Kidney tubule cell (primary cell): Measurements from ENCODE around the gene PLEKHA6.
A peak's percentile ranks its signal among the peaks of the same experiment; 100 is the strongest.
"Not testable (repeated sequence)": the region's sequence is repeated elsewhere in the genome, so short reads cannot be mapped to it uniquely, and the experiment has no call there.

ENCODE experiments used
- DNase-seq: peaks from one replicate; pipeline ENCODE4 v3.0.0-alpha.2; 2018; ENCODE audit warnings: low spot score

PLEKHA6 gene

DNA sequence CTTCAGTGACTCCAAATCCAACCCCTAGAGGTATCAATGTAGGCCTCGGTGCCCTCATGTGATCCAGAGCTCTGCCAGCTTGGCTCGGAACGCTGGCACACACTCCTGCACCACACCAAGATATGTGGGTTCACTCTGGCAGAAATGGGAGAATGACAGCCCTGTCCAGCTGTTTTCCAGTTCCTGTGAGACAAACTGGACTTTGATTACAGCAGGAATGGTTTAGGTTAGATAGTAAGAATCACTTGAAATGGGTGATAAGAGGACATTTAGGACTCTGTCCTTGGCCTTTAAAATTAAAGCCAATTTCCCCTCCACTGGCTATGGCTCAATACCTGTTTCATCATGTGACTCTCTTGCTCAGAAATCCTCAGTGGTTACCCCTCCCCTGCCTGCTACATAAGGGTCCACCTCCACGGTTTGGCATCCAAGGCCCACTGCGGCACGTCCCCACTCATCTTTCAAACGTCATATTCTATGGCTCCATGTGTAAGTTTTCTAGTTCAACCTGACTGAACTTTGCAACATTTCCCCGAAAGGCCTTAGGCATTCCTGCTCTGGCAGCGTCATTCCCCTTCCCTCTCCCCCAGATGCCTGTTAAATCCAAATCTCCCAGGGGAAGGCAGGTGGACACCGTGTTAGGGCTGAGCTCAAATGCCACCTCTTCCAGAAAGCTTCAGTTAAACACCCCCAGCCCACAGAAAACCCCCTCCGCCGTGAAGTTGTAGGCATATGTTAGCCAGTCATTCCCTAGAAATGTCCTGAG, 44.7 kb downstream of the PLEKHA6 start:
- DNase-seq: peak; percentile 6

DNA sequence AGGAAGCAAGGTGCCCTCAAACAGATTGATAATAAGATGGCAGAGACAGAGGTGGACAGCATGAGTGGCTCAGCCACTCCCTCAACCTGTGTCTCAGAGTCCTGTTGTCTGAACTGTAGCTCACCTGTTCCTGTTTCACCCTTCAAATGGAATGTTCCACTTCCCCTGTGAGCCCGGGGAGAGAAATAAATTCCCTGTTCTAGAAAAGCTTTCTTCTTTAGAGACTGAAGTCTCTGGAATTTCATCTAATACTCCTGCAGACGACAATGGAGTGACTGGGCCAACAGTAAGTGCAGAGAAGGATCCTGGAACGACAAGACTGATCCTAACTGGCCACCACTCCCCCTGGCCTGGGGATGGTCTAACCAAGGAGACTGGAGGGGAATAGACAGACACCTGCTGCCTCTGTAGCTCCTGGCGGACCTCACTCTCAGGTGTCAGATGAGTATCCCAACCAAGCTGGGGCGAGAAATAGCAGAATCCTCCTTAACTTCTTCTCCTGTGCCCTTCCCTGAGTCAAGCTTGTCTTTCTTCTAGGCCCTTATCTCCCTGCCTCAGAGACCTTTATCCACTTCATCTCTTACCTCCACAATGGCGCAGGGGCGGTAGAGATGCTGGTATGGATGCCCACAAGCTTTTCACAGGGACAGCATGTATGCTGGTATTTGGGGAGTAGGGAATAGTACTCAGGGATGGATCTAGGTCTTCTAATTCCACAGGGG, 45.4 kb downstream of the PLEKHA6 start:
- peak; percentile 50 for DNase-seq

DNA sequence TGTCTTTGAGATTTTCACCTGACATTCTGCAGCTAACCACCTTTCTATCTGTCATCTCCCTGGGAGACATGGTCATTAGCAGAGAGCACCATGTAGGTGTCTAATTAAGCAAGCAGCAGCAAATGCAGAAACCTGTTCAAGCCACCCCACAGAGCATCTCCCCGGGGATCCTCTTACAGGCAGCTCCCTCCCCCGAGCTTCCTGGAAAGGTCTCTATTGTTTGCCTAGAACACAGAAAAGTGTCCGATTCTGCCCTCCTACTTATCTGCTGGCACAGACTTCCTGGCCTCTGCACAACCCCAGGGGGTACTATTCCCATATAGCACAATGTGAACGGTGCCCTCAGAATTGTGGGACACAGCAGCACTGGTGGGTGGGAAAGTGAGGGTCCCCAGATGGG, 46.1 kb downstream of the PLEKHA6 start:
- no peak for DNase-seq

DNA sequence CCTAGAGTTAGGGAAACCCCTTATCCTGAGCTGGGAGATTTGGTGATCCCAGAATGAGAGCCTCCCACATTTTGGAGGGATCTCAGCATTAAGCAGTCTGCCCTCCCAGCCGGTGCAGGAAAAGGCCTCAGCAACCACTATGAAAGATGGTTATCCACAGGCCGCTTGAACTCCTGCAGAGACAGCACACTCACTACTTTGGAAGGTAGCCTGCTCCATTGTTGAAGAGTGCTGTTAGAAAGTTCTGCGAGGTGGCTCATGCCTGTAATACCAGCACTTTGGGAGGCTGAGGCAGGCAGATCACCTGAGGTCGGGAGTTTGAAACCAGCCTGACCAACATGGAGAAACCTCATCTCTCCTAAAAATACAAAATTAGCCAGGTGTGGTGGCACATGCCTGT, 48.8 kb downstream of the PLEKHA6 start:
- not testable (repeated sequence) for DNase-seq

DNA sequence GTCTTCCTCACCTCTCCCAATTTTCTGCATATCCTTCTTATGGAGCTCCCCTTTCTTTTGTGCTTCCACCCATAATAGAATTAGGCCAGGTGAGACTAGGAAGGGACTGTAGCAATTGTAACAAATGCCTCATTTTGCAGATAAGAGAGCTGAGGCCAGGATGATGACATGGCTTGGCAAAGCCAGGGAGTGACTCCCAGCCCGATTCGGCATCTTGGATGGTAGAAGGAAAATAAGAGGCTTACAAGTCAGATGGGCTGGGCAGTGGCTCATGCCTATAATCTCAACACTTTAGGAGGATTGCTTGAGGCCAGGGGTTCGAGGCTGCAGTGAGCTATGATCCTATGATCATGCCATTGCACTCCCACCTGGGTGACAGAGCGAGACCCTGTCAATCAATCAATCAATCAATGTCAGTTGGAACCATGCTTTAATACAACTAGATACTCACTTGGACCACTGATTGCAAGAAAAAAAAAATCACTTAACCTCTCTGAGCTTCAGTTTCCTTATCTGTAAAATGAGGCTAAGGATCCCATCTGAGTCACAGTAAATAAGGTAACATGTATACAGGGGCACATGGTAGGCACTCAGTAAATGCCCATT, 51.6 kb downstream of the PLEKHA6 start:
- no peak for DNase-seq

DNA sequence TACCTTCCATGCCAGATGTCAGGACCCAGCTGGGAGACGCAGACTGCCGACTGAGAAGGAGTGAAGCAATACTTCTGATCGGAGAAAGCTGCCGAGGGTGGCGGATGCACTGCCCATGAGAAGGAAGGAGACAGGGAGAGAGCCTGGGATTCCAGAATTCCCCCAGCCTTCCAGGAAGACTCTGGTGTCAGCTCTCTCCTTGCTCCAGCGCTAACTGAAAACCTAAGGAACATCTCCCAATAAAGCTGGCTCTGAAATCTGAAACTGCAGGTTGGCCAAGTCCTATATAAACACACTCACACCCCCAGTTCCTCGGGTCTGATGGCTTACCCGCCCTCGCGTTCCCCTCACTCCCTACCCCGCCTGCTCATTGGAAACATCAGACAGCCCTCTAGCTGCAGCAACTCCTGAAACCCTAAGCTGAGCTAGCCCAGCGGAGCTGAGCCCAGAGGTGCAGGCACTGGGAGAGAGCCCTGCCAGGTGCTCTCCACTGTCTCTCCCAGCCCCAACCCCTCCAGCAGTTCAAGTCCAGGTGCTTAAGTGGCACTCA, 52.3 kb downstream of the PLEKHA6 start:
- no peak for DNase-seq

DNA sequence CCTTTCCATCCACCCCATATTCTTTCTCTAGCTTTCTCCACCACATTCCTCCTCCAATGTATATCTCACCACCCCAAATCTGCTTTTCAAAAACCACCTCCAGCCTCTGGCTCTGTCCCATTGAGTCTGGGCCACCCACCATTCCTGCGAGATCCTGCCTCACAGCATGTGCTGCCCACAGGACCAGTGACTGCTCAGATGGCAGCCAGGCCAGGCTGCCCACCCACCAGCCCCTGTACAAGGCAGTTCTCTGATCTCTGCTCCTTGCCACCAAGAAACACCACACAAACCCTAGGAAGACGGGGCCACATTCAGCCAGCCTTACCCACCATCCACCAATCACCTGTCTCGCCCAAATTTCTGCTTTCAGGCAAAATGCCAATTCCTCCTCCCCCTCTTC, 53.7 kb downstream of the PLEKHA6 start:
- no peak for DNase-seq

DNA sequence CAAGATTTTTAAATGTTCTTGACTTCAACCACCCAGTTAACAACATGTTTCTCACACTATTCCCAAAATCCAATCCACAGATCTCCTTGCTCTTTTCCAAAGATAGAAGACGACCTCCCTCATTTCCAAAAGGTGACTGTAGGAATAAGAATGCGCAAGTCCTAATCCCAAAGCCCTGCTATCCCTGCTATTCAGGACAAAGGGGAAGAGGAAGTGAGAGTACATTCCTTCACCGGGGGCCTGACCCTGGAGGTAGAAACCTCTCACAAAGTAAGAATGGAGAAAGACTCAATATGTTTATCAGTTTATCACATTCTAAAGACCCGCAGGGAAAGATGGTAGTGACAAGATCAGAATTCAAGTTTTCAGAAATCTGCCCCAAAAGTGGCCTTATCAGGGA, 55.7 kb downstream of the PLEKHA6 start:
- DNase-seq: peak; percentile 61

DNA sequence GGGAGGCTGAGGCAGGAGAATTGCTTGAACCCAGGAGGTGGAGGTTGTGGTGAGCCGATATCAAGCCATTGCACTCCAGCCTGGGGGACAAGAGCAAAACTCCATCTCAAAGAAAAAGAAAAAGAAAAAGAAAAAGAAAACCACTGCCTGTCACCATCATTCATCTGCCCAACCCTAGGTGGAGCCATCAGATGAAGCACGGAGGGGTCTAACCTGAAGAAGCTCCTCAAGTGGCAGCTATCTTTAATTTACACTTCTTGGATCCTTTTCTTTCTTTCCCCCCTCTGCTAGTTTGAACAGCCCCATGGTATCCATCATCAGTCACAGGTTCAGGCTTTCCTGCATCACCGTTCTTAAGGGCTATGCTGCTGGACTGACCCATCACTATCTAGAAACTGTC, 57.0 kb downstream of the PLEKHA6 start:
- no peak for DNase-seq

DNA sequence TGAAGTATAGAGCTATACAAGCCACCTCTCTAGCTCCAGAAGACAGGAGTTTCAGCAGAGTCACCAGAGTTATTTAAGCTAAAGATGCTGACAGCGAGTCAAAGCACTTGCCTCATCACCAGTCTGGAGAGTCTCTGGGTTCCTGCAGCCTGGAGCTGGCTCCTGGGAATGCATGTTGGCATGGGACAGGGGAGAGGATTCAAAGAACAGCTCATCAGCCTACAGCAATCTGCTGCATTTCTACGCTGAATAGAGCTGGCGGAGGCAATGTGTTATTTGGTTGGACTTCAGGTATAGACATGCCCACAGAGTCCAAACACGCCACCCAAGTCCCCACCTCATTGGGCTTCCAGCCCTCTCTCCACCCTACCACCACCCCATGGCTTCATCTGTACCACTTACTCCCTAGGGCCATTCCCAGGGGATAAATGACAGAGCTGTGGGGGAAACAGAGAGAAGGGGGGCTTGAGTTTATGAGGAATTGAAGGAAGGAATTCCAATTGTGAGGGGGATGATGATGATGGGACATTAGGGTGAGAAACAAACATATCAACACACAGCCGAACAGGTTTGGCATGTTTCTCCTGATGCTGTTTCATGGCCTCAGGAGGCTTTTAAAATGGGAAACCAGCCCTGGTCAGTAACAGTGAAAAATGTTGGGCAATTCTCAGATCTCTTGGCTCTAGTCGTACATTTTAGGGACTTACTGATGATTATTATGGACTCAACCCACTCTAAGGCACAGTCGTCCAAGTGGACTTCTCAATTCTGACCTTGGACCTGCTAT, 58.4 kb downstream of the PLEKHA6 start:
- no peak for DNase-seq

DNA sequence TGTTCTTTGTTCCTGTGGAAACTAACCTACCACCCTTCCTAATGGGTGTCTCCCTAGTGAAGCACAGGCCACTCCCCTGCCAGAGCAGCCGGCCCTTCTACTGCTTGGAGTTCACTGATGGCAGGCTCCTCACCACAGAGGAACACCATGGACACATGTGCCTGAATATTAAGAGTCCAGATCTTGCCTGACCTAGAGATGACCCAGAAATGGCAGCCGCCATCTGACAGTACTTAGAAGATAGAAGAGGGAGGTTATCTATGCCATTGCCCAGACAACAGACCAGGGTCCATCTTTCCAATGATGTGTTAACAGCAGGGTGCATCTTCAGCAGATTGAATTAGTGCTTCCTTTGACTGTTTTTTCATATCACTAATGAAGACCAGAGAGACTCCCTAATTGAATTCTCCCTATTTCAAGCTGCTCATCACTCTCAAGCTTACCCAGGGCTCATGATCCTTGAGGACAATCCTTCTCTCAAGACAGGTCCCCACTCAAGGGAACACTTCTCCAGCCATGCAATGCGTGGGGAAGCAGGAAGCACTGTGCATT, 59.8 kb downstream of the PLEKHA6 start:
- no peak for DNase-seq

DNA sequence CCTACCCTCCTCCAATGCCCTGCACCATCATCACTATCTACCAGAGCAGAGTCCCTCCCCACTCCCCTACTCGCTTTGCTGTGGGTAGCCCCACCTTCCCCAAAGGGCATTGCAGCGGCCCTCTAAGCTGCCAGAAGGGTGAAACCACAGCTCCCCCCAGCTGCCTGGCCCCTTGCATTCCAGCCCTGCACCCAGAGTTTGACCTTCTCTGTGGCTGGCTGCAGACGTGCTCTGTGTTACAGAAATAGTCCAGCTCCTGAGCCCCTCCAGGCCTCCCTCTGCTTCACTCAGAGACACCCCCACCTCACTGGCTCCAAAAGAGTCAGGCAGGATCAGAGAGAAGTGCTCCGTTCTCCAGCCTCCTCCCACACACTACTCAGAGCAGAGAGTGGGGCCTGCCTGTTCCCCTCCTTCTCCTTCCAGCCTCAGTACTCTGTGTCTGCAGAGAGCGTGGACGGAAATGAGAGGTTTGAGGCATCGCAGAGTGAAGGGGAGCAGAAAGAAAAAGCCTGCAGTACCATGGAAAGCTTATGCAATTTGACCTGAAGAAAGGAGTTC, 63.2 kb downstream of the PLEKHA6 start:
- DNase-seq: no peak

DNA sequence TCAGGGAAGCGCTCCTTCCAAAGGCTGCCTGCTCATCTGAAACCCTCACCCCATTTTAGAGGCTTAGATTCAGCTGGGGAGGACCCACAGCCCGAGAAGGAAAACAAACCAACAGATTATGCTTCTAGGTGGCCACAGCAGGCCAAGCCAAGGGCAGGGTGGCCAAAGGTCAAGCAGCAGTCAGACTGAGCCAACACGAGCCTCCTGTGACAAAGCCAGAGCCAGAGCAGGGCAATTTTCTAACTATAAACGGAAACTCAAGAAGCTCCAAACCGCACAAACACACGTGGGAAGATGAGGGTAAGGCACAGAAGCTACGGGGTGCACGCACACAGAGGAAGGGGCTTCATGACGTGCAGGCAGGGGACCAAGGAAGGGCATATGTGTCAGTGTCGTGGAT, 64.1 kb downstream of the PLEKHA6 start:
- no peak for DNase-seq

DNA sequence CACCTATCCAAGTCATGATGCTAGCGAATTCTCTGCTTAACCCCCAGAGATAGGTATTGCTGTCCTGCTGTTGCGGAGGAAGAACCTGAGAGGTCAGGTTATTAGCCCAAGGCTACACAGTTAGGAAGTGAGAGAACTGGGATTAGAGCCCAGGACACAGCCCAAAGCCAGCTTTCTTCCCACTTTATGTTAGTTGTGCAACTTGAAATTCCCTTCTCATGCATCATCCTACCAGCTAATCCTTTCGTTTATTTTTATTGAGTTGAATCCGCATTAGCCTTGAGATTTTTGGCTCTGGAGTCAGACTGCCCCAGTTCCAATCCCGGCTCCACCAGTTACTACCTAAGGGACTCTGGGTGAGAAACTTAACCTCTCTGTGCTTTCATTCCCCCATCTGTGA, 65.4 kb downstream of the PLEKHA6 start:
- DNase-seq: peak; percentile 56

DNA sequence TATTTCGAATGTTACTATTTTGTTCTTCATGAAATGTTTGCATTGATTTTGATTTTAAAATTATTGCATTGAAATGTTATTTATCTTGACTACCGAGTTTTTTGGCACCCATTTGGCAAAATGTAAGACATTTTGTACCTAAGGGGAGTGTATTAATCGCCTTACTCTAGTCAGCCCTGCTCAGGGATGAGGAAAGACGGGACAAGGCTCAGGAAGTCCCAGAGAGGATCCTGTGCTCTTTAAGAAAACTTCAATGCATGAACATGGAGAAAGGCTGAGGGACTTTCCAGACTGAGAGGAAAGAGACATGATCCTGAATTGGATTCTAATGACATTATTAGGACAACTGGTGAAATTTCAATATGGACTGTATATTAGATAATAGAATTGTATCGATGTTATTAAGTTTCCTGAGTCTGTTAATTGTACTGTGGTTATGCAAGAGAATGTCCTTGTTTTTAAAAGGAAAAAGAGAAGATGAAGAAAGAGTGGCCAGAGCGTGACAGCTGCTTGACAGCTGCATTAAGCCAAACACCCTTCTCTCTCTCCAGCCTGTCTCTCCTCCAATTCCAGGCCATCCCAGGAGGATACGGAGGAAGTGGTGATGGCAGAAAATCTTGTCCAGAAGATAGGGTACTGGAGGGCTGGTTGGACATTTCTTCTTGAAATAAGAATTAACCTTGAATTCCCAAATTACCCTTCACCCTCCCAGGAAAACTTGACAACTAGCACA, 66.0 kb downstream of the PLEKHA6 start:
- DNase-seq: no peak

DNA sequence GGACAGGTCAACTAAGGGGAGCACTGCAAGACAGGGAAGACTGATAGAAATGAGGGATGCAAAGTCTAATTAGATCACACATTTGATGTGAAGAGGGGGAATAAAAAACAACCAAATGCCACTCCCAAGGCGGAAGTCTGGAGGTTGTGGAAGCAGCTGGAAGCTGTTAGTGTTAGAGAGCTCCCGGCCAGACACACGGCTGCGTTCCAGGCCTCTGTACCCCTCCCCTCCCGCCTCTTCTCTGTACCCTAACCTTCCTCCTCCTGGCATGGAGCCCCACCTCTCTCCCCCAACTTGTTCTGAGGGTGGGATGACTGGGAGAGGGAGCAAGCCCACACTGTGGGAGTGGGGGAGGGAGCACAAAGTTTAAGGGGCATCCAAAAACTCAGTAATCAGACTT, 67.0 kb downstream of the PLEKHA6 start:
- DNase-seq: no peak

DNA sequence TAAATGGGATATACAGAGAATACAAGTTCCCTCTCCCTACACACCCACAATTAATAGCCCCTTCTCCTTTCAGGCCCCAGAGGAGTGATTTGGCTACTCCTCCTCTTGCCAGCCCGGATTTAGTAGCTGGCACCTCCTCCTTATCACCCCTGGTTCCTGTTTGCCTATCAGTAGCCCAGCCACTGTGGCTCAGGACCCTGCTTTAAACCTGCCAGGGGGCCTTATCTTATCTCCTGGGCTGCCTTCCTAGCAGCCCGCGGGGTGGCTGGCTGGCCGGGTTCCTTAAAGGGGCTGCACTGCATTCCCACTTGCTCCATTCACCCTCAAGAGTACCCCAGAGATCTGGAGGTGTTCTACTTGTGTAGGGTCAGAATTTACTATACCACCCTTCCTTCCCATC, 70.4 kb downstream of the PLEKHA6 start:
- no peak for DNase-seq

DNA sequence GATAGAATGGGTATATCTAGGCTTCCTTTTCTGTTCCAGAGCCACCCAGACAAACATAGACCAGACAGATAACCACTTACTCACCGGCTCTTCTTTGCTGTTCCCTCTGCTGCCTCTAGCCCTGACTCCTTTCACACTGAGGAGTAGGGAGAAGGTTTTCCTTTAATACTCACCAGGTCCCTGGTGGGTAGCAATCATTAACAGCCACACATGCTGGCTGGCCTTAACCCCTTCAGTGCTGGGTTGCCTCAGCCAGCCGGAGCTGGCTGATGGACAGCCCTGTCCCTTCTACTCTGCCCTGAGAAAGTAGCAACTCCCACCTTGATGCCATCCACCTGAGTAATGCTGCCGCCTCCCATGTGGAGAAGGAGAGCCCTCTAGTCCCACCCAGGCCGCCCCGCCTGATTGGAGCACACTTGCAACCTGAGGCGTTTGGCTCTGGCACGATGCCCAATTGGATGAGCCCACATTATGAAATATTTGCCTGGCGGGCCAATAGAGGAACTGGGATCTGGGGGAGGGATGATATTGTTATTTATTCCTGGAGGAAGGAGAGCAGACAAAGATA, 71.6 kb downstream of the PLEKHA6 start:
- DNase-seq: peak; percentile 99

DNA sequence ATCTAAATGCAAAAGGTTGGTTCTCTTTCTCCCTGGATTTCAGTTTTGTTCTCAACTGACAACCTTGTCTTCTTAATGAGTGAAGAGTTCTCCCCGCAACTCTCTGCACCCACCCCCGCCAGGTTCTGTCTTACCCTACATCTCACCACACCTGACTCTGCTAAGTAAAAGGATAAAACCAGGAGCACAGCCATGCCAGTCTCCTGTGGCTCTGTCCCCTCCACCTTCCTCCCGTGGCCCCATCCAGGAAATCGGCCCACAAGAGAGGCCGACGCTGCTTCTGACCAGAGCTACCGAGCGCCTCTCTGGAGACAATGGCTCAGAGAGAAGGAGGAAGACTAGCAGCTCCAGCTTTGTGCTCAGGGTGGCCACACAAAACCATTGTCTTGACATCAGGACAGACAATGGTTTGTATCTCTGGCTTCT, 72.2 kb downstream of the PLEKHA6 start:
- DNase-seq: peak; percentile 39

DNA sequence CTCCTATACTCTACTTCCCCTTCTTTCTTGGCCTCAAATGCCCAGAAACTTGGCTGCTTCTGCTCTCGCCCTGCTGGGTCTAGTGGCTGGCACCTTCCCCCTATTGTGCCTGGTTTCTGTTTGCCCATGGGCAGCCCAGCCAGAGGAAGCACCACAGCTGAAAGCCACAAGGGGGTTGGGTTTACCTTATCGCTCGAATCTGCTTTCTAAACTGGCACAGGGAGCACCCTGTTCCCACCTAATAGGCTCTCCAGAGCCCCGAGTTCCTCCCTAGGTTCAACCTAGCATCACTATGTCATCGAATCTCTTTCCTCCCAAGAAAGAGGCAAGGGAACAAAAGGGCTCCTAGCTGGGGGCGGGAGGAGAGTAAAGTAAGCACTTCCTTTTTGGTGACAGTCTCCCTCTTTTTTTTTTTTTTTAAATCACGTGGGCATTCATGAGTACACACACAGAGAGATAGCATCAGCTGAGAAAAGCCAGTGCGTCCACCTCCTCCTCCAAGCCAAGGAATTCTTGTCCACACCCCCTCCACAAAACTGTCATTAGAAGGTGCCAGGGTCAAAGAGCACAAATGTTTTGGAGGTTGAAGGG, 72.8 kb downstream of the PLEKHA6 start:
- DNase-seq: peak; percentile 60
